ENCODE data around the gene LAMA2. TPM values are rescaled to one million over a fixed set of nuclear protein-coding genes. Genes with fewer than 3 reads are reported as not detected.
A peak's percentile ranks its signal among the peaks of the same experiment; 100 is the strongest.

The LAMA2 gene
- total RNA-seq, 1 experiment from 2014 or later = 1.3 TPM

- in situ Hi-C loops (cut with HindIII; ENCODE audit: low pct_unique_long_range_greater_than_20kb, low sequenced_read_pairs) = no loop called here
- DNase-seq (ENCODE audit: low read depth, low spot score) = no peak
Measured at GRCh38 chr6:129546702-129547101, 663.8 kb downstream of the LAMA2 start.

- no peak for DNase-seq (ENCODE audit: low read depth, low spot score)
- in situ Hi-C loops (cut with HindIII; ENCODE audit: low pct_unique_long_range_greater_than_20kb, low sequenced_read_pairs) = no loop called here
Measured at GRCh38 chr6:129551486-129551885, 668.5 kb downstream of the LAMA2 start.

- in situ Hi-C loops (cut with HindIII; ENCODE audit: low pct_unique_long_range_greater_than_20kb, low sequenced_read_pairs) = no loop called here
- DNase-seq (ENCODE audit: low read depth, low spot score) = peak; percentile 26
Measured at GRCh38 chr6:129552413-129552812, 669.5 kb downstream of the LAMA2 start.

- in situ Hi-C loops (cut with HindIII; ENCODE audit: low pct_unique_long_range_greater_than_20kb, low sequenced_read_pairs) = no loop called here
- DNase-seq (ENCODE audit: low read depth, low spot score) = no peak
Measured at GRCh38 chr6:129555206-129555832, 672.4 kb downstream of the LAMA2 start.

- no peak for DNase-seq (ENCODE audit: low read depth, low spot score)
- in situ Hi-C loops (cut with HindIII; ENCODE audit: low pct_unique_long_range_greater_than_20kb, low sequenced_read_pairs) = no loop called here
Measured at GRCh38 chr6:129558248-129558647, 675.3 kb downstream of the LAMA2 start.

GRCh38 chr6:129565366-129565765 is 682.4 kb downstream of the LAMA2 start:
- no peak for DNase-seq (ENCODE audit: low read depth, low spot score)
- in situ Hi-C loops (cut with HindIII; ENCODE audit: low pct_unique_long_range_greater_than_20kb, low sequenced_read_pairs) = no loop called here

GRCh38 chr6:129565811-129566210 is 682.9 kb downstream of the LAMA2 start:
- DNase-seq (ENCODE audit: low read depth, low spot score) = no peak
- in situ Hi-C loops (cut with HindIII; ENCODE audit: low pct_unique_long_range_greater_than_20kb, low sequenced_read_pairs) = no loop called here

Small RNA genes lying within 50 kb of the gene (small RNA-seq; reads per million reads assigned to genes)
- gene RNU6-861P = 0 reads per million in 2 experiments
